ENCODE results near the gene EXOC3L1.

DNA sequence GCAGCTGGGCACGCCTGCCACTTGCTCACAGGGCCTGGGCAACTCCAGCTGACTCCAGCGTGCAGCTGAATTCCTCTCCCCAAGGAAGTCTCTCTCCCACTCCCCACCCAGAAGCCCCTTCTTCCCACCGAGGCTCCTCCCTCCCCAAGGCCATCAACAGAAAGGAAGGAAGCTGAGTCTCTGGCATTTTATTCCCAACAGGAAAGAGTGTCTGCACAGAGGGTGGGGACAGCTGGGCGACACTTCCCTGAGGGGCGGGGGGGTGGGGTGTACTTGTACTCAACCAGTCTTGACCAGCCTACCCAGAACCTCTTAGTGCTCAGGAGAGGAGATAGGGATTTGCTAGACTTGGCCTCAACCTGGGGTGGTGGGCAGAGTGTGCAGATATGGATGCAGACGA lies at the start of gene EXOC3L1:
- TF ChIP-seq POLR2AphosphoS5 (IDR thresholded peaks at IDR 0.05; ENCODE audit: low read depth, low read length) (no peak), TAF1 (IDR thresholded peaks at IDR 0.05; ENCODE audit: borderline replicate concordance, insufficient read depth, low read length) (no peak)
